ENCODE results near the gene FSD2. TPM values are rescaled to one million over a fixed set of nuclear protein-coding genes. Genes with fewer than 3 reads are reported as not detected.

FSD2 gene
- total and polyA plus RNA-seq, 2 experiments from 2014 or later, result 0.18 TPM; not detected in 1

- Histone ChIP-seq H3K27ac (ENCODE audit: low read depth) (no peak overlapping the region), H3K4me1 (ENCODE audit: insufficient read depth) (peaks cover 25% of the 10 kb centered on the region), H3K79me2 (replicated peaks; ENCODE audit: insufficient read depth) (peaks cover 32% of the 10 kb centered on the region), H4K20me1 (replicated peaks; ENCODE audit: insufficient read depth) (peaks cover 4% of the 10 kb centered on the region; the same call in 1 of the 2 replicates), H3K9me2 (ENCODE audit: insufficient read depth) (0 out of 2 replicates have a peak, but pooled peaks cover 7% of the 10 kb centered on the region), H3F3A (replicated peaks; ENCODE audit: low read depth) (no peaks in the 10 kb centered on the region), H2AFZ (peak overlapping the region; percentile 94), H3K4me3 (peak overlapping the region; percentile 96), H3K36me3 (ENCODE audit: insufficient read depth) (no peaks in the 10 kb centered on the region), H3K4me2 (peak overlapping the region; percentile 97), H3K27me3 (ENCODE audit: insufficient read depth) (peaks cover 9% of the 10 kb centered on the region)
- DNase-seq (ENCODE audit: low spot score), result peak; percentile 60
- no peaks in the 10 kb centered on the region for H3K36me3 Mint-ChIP-seq (ENCODE audit: low read depth)
- peak overlapping the region; percentile 67 for H3K4me3 Mint-ChIP-seq
- peaks cover 12% of the 10 kb centered on the region for H3K27me3 Mint-ChIP-seq (ENCODE audit: insufficient read depth, low read depth, poor library complexity)
- no peaks in the 10 kb centered on the region; the same call in 2 of the 3 replicates for H3K9me3 Mint-ChIP-seq
- peak; percentile 14 for ATAC-seq
- no peak overlapping the region for H3K27ac Mint-ChIP-seq
- TF ChIP-seq CTCF (conservative IDR thresholded peaks at IDR 0.05; ENCODE audit: low read depth in 2 of 2) (no peak), POLR2AphosphoS5 (IDR thresholded peaks at IDR 0.05; ENCODE audit: low read depth) (no peak), EZH2 (IDR thresholded peaks at IDR 0.05; ENCODE audit: low read depth, unreplicated experiment) (no peak), REST (IDR thresholded peaks at IDR 0.05; ENCODE audit: unreplicated experiment) (no peak), ZNF114 (CRISPR knock-in tag; IDR thresholded peaks at IDR 0.05) (no peak), ETS1 (IDR thresholded peaks at IDR 0.05) (no peak), CREB1 (CRISPR knock-in tag; IDR thresholded peaks at IDR 0.05; ENCODE audit: low read depth) (no peak), STAT1 (IDR thresholded peaks at IDR 0.05; ENCODE audit: unreplicated experiment) (no peak), NANOG (IDR thresholded peaks at IDR 0.05; ENCODE audit: borderline replicate concordance) (no peak), ZNF462 (CRISPR knock-in tag; IDR thresholded peaks at IDR 0.05) (no peak), ZNF331 (CRISPR knock-in tag; IDR thresholded peaks at IDR 0.05; ENCODE audit: low read depth) (no peak), EZH2phosphoT487 (IDR thresholded peaks at IDR 0.05; ENCODE audit: unreplicated experiment) (no peak), JUNB (IDR thresholded peaks at IDR 0.05; ENCODE audit: unreplicated experiment) (no peak)
- H3K4me1 Mint-ChIP-seq, result peaks cover 5% of the 10 kb centered on the region; the same call in 2 of the 3 replicates
Measured at GRCh38 chr15:82710208-82710555, 95.7 kb downstream of the FSD2 start.

Data from GM23338 (cell line).